ENCODE results near the gene TRIM71. TPM values are rescaled to one million over a fixed set of nuclear protein-coding genes. Genes with fewer than 3 reads are reported as not detected.

Gene TRIM71
- total RNA-seq, 1 donor from 2014 or later, result 3.6 TPM

DNA sequence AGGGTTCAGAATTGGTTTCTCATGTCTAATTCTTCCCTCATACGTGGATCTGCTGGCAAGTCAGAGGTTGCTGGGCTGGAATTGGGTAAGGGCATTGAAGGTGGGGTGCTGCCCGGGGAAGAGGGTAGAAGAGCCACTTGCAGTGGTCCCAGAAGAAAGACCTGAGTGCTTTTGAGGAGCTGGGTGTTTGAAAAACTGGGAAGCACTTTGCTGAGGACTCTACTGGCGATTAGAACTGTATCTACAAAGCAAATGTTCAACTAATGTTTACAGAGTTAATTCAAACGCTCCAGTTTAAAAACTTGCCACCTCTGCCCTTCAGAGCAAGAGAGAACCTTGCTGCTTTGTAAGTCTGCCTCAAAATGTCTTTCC is 21.9 kb downstream of the TRIM71 start:
- DNase-seq (ENCODE audit: low read depth), result no peak
- no peak for TF ChIP-seq CTCF (conservative IDR thresholded peaks at IDR 0.05; ENCODE audit: low read depth, low read length)
- H3K4me3 ChIP-seq (ENCODE audit: low read depth, low read length), result no peak overlapping the region

DNA sequence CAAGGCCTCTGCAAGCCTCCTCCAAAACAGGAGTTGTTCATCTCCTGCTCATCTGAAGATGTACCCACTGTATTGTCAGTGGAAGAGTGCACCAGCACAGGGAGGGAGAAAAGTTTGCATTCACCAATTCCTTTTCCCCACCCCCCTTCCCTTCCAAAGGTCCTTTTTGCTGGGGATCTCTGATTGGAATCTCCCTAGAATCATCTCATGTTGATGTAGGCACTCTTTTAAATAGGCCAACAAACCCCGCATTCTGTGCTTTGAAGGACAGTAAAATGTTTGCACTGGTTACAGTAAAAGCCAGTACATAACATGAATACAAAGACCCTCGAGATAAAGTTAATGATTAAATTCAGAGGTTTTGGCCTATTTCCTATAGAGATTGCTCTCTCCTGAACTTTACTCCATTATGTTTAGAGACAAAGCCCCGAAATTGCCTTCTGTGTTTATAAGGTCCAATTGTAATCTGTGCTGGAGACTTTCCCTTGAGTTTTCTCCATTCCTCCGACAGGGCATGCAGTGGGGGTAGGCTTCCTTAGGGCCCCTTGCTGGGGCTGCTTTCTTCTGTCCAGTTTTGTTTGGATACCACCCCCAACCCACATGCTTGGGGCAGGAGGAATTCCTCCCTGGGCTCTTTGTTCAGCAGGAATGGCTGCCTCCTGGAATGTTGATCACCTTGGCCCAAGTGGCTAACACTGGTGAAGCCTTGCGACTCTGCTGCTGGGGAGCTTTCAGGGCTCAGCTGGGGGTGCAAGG is 22.5 kb downstream of the TRIM71 start:
- DNase-seq (ENCODE audit: low read depth), result no peak
- no peak for TF ChIP-seq CTCF (conservative IDR thresholded peaks at IDR 0.05; ENCODE audit: low read depth, low read length)
- H3K4me3 ChIP-seq (ENCODE audit: low read depth, low read length), result no peak overlapping the region

- H3K4me3 ChIP-seq (ENCODE audit: low read depth, low read length), result no peak overlapping the region
- TF ChIP-seq CTCF (conservative IDR thresholded peaks at IDR 0.05; ENCODE audit: low read depth, low read length), result no peak
- DNase-seq (ENCODE audit: low read depth), result no peak
Observed at GRCh38 chr3:32841341-32841740, 23.5 kb downstream of the TRIM71 start.

DNA sequence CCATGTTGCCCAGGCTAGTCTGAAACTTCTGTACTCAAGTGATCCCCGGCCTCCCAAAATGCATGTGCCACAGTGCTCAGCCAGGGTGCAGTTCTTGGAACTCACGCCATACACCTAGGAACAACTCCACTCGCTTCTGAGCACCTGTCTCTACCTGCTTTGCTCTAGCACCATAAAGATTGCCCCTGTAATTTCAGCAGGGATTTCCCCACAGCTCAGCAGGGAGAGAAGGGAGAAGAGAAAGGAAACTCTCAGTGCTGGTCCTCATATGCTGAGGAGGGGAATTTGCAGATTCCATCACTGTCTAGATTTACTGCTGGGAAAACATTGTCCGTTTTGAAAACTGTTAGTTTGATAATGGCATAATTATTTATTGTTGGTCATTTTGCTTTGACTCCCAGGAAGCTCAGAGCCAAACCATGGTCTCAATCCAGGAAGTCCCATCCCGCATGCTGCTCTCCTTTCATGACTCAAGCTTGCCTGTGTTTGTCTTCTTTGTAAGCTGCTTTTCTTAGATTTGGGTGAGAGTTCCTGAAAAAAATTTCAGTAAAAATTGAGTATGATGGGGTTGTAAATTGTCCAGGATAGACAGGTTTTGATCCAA is 24.2 kb downstream of the TRIM71 start:
- no peak for DNase-seq (ENCODE audit: low read depth)
- no peak overlapping the region for H3K4me3 ChIP-seq (ENCODE audit: low read depth, low read length)
- TF ChIP-seq CTCF (conservative IDR thresholded peaks at IDR 0.05; ENCODE audit: low read depth, low read length), result no peak

GRCh38 chr3:32842531-32842931 is 24.7 kb downstream of the TRIM71 start:
- DNase-seq (ENCODE audit: low read depth), result no peak
- H3K4me3 ChIP-seq (ENCODE audit: low read depth, low read length), result no peak overlapping the region
- TF ChIP-seq CTCF (conservative IDR thresholded peaks at IDR 0.05; ENCODE audit: low read depth, low read length), result no peak

DNA sequence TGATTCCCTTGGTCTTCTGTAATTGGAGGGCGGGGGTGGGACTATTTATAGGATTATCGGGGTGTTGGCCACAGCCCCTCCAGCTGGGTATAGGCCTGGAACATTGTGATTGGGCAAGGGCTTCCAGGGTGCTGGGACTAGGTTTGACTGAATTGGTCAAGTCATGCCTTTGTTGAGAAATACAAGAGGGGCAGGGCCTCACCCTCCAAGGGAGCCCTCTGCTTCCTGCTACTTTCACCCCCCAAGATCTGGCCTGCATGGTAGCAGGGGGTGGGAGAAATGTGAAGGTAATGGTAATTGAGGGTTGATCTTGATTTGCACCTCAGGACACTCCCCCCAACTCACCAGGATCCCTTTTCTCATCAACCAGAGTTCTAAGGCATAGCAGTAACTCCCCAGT is 25.2 kb downstream of the TRIM71 start:
- no peak for TF ChIP-seq CTCF (conservative IDR thresholded peaks at IDR 0.05; ENCODE audit: low read depth, low read length)
- no peak overlapping the region for H3K4me3 ChIP-seq (ENCODE audit: low read depth, low read length)
- no peak for DNase-seq (ENCODE audit: low read depth)
